K562 (cell line): ENCODE data around the gene ASGR2. TPM values are rescaled to one million over a fixed set of nuclear protein-coding genes. Genes with fewer than 3 reads are reported as not detected.

ENCODE experiments used
- ATAC-seq: fragments of 200-7000 bp; cut with Tn5 transposase; 3 replicates; pipeline ENCODE4 v1.9.1; 2020; ENCODE audit warnings: moderate library complexity
- BruUV-seq: library from RNA; stranded (reverse); fragments of 400-500 nt; replicated peaks from 2 replicates; lab custom pipeline; 2021; lab: Mats Ljungman, UMichigan
- CTCF ChIA-PET: fragments of 300-600 bp; formaldehyde crosslinking; extraction: SDS; loops from one replicate; lab custom pipeline; 2021; ENCODE audit warnings: low intra/inter-chr PET ratio; lab: Yijun Ruan, JAX
- POLR2A ChIA-PET: fragments of 300-600, 350-650 bp; sonication (Branson Sonifier 250); formaldehyde crosslinking; extraction: SDS; loops from one replicate; lab custom pipeline; 2021; ENCODE audit warnings: antibody characterized with exemption, inconsistent platforms; lab: Yijun Ruan, JAX
- DNase-seq, 4 experiments: peaks; one replicate each; pipeline versions ENCODE4 v3.0.0 to v3.0.0-alpha.2; 2011 to 2018; ENCODE audit warnings: low spot score in 3 of 4, mixed read lengths in 3 of 4; ENCODE audit errors: extremely low read depth in 1 of 4
- FAIRE-seq: peaks from 2 replicates; lab custom pipeline; 2011; peaks lifted over from hg19 to GRCh38; lab: Jason Lieb, UNC
- H2AFZ ChIP-seq: 2 replicates; pipeline ENCODE4 v1.6.0; 2011; ENCODE audit warnings: low read depth, low read length, control low read depth, inconsistent platforms
- H3K27ac ChIP-seq: fragments of 200-600 bp; 3 replicates; pipeline ENCODE4 v1.8.0; 2011; ENCODE audit warnings: low read depth, mild to moderate bottlenecking, control low read depth, inconsistent platforms, low read length, moderate library complexity, mixed read lengths; ENCODE audit errors: extremely low read depth
- H3K27me3 ChIP-seq, 2 experiments: fragments of 300-600 bp in 1 of 2; 2 replicates in 1 of 2; 3 replicates in 1 of 2; pipeline versions ENCODE4 v1.6.0 to v1.8.0; 2011; ENCODE audit warnings: inconsistent platforms in 2 of 2, low read length in 2 of 2, mild to moderate bottlenecking in 1 of 2, mixed read lengths in 1 of 2, moderate library complexity in 1 of 2; ENCODE audit not compliant: control insufficient read depth in 2 of 2, insufficient read depth in 2 of 2
- H3K36me3 ChIP-seq: fragments of 300-600 bp; 3 replicates; pipeline ENCODE4 v1.8.0; 2011; ENCODE audit warnings: mild to moderate bottlenecking, low read length, inconsistent platforms; ENCODE audit not compliant: control insufficient read depth, insufficient read depth
- H3K4me1 ChIP-seq, 2 experiments: fragments of 200-600 bp in 1 of 2; replicated peaks in 1 of 2; 2 replicates in 1 of 2; 3 replicates in 1 of 2; pipeline versions ENCODE4 v1.5.1 to v1.8.0; 2011; ENCODE audit warnings: inconsistent platforms in 2 of 2, low read length in 2 of 2, mild to moderate bottlenecking in 1 of 2, mixed read lengths in 1 of 2, moderate library complexity in 1 of 2; ENCODE audit not compliant: control insufficient read depth in 2 of 2, insufficient read depth in 2 of 2
- H3K4me2 ChIP-seq: 2 replicates; pipeline ENCODE4 v1.6.1; 2011; ENCODE audit warnings: low read length, control low read depth, inconsistent platforms, mixed read lengths; ENCODE audit not compliant: insufficient read depth
- H3K4me3 ChIP-seq: fragments of 200-600 bp; sonication (generic), shearing (Covaris generic); 2 replicates; pipeline ENCODE4 v1.5.1; 2016; ENCODE audit warnings: control low read depth, inconsistent platforms
- H3K79me2 ChIP-seq: fragments of 200-600 bp; 3 replicates; pipeline ENCODE4 v1.8.0; 2011; ENCODE audit warnings: low read length, inconsistent platforms; ENCODE audit not compliant: control insufficient read depth, insufficient read depth
- H3K9ac ChIP-seq, 2 experiments: 2 replicates each; pipeline versions ENCODE4 v1.6.0 to v1.6.1; 2011; ENCODE audit warnings: low read depth in 2 of 2, low read length in 2 of 2, control low read depth in 1 of 2, inconsistent platforms in 1 of 2, mild to moderate bottlenecking in 1 of 2, mixed read lengths in 1 of 2; ENCODE audit not compliant: insufficient read depth in 1 of 2
- H3K9me1 ChIP-seq: one replicate; pipeline ENCODE4 v1.6.0; 2011; ENCODE audit warnings: inconsistent platforms, mild to moderate bottlenecking, low read length, moderate library complexity; ENCODE audit not compliant: control insufficient read depth, insufficient read depth
- H3K9me3 ChIP-seq: replicated peaks from 2 replicates; pipeline ENCODE4 v1.5.1; 2011; ENCODE audit warnings: low read depth, low read length, inconsistent platforms; ENCODE audit not compliant: control insufficient read depth, insufficient read depth
- H4K20me1 ChIP-seq: replicated peaks from 2 replicates; pipeline ENCODE4 v1.6.1; 2011; ENCODE audit warnings: low read length, inconsistent platforms, mixed read lengths; ENCODE audit not compliant: control insufficient read depth, insufficient read depth
- C11orf30 ChIP-seq: fragments of 450-650 bp; IDR thresholded peaks from 2 replicates; pipeline ENCODE4 v1.6.1; 2016; ENCODE audit warnings: low read depth, mild to moderate bottlenecking
- CEBPB ChIP-seq: fragments of 450-650 bp; IDR thresholded peaks from 2 replicates; pipeline ENCODE4 v1.6.1; 2016; ENCODE audit warnings: missing genetic modification characterization, missing compliant biosample characterization
- CEBPG ChIP-seq, 3 experiments: fragments of 200-800 bp in 1 of 3; sonication (Bioruptor generic) in 1 of 3; sonication (generic) in 1 of 3; formaldehyde crosslinking in 1 of 3; IDR thresholded peaks in 2 of 3; conservative IDR thresholded peaks in 1 of 3; 2 replicates each; pipeline versions ENCODE4 v1.6.1 to v1.8.0; 2016 to 2022; ENCODE audit warnings: missing compliant biosample characterization in 2 of 3, missing genetic modification characterization in 2 of 3, mild to moderate bottlenecking in 1 of 3, missing genetic modification reagents in 1 of 3
- CREM ChIP-seq: IDR thresholded peaks from 2 replicates; pipeline ENCODE4 v1.6.1; 2014; ENCODE audit warnings: antibody characterized with exemption, low read depth
- DMBX1 ChIP-seq: fragments of 250-450 bp; sonication (Bioruptor Pico); IDR thresholded peaks from 2 replicates; pipeline ENCODE4 v1.8.0; 2022; ENCODE audit warnings: inconsistent platforms, mild to moderate bottlenecking, moderate library complexity, borderline replicate concordance
- FOXA3 ChIP-seq, 2 experiments: fragments of 450-650 bp in 1 of 2; sonication (generic) in 1 of 2; formaldehyde crosslinking; IDR thresholded peaks in 1 of 2; conservative IDR thresholded peaks in 1 of 2; 2 replicates each; pipeline versions ENCODE4 v1.4.0 to v1.8.0; 2020 to 2022; ENCODE audit warnings: mild to moderate bottlenecking in 2 of 2, missing genetic modification reagents in 1 of 2
- MAFG ChIP-seq: fragments of 450-650 bp; conservative IDR thresholded peaks from 2 replicates; pipeline ENCODE4 v1.6.1; 2016; ENCODE audit warnings: missing genetic modification characterization, missing compliant biosample characterization
- NFE2 ChIP-seq: IDR thresholded peaks from 2 replicates; pipeline ENCODE4 v1.6.1; 2014; ENCODE audit warnings: antibody characterized with exemption, low read depth
- PCBP2 ChIP-seq: fragments of 200-400 bp; formaldehyde crosslinking; IDR thresholded peaks from 2 replicates; pipeline ENCODE4 v1.6.1; 2018; ENCODE audit warnings: low read length, low read depth, mild to moderate bottlenecking, moderate library complexity; ENCODE audit not compliant: poor library complexity, severe bottlenecking
- SMAD4 ChIP-seq: fragments of 250-450 bp; sonication (Bioruptor Pico); conservative IDR thresholded peaks from 2 replicates; pipeline ENCODE4 v1.8.0; 2021; ENCODE audit warnings: inconsistent platforms, mild to moderate bottlenecking, moderate library complexity
- TGIF2 ChIP-seq: sonication (generic); formaldehyde crosslinking; IDR thresholded peaks from 2 replicates; pipeline ENCODE4 v1.8.1; 2022; ENCODE audit warnings: mild to moderate bottlenecking, missing genetic modification reagents, moderate library complexity
- ZBTB40 ChIP-seq, 2 experiments: fragments of 450-650 bp in 1 of 2; sonication (generic) in 1 of 2; formaldehyde crosslinking in 1 of 2; IDR thresholded peaks; 2 replicates each; pipeline versions ENCODE4 v1.7.1 to v1.9.0; 2016 to 2022; ENCODE audit warnings: inconsistent platforms in 1 of 2, mild to moderate bottlenecking in 1 of 2, missing genetic modification reagents in 1 of 2
- ZNF12 ChIP-seq: sonication (generic); formaldehyde crosslinking; IDR thresholded peaks from 2 replicates; pipeline ENCODE4 v1.4.0; 2020; ENCODE audit warnings: mild to moderate bottlenecking, missing genetic modification reagents
- ZNF316 ChIP-seq: fragments of 450-650 bp; IDR thresholded peaks from 2 replicates; pipeline ENCODE4 v1.6.1; 2016
- WGBS: fragments of 100-300 bp; shearing (Covaris generic); methylation state at CpG from one replicate; pipeline ENCODE4 v1.1.6; 2016; ENCODE audit warnings: low coverage, mixed read lengths; ENCODE audit not compliant: insufficient coverage; ENCODE audit errors: missing lambda C conversion rate; 5-methylcytosine and 5-hydroxymethylcytosine counted together
- in situ Hi-C: fragments of 300-500 bp; cut with MboI; formaldehyde crosslinking; loops from 4 replicates; pipeline ENCODE4 v1.15.0; 2018; ENCODE audit warnings: inconsistent platforms, mixed read lengths
- intact Hi-C: fragments of 100-400 bp; cut with micrococcal nuclease; formaldehyde crosslinking; loops from 2 replicates; pipeline ENCODE4 v1.14.2; 2022
- polyA plus RNA-seq, 8 experiments: library from polyadenylated mRNA; depleted of rRNA in 4 of 8; stranded (reverse) in 5 of 8; unstranded in 3 of 8; fragments of >200 nt; fragmentation: Nextera tagmentation in 2 of 8; fragmentation: Illumina TruSeq in 1 of 8; extraction: Ambion mirVana in 2 of 8; extraction: Trizol in 1 of 8; gene quantifications; 2 replicates each; pipeline versions ENCODE4 v1.2.1 to v1.2.3, GENCODE V29; 2011 to 2014; ENCODE audit warnings: inconsistent platforms in 1 of 8, missing spikeins in 1 of 8
- total RNA-seq, 7 experiments: library from RNA; depleted of rRNA in 6 of 7; stranded (reverse); fragments of >200 nt in 6 of 7; fragmentation: Illumina TruSeq in 2 of 7; extraction: Trizol in 2 of 7; gene quantifications; 2 replicates each; pipeline versions ENCODE4 v1.2.1 to v1.2.3, GENCODE V29; 2011 to 2021; ENCODE audit warnings: low replicate concordance in 1 of 7

Gene ASGR2
- total and polyA plus RNA-seq, 9 of the 15 experiments (the other 6 are each of a cell fraction or from before 2014, with no cell fraction given), result not detected

GRCh38 chr17:7097940-7098339 lies 16.7 kb downstream of the ASGR2 start:
- no peaks in the 10 kb centered on the region for H3K79me2 ChIP-seq
- 4% methylated on average over 5 of the region's 5 CpGs for WGBS
- no peaks in the 10 kb centered on the region; the same call in 1 of the 2 replicates for H4K20me1 ChIP-seq
- no peak overlapping the region for H3K4me2 ChIP-seq
- CTCF ChIA-PET, result no interaction called here
- H3K27ac ChIP-seq, result no peak overlapping the region
- POLR2A ChIA-PET, result no interaction called here
- in situ Hi-C loops, result no loop called here
- intact Hi-C loops, result no loop called here
- no TSS peak for BruUV-seq
- FAIRE-seq (no peak), DNase-seq (no peak), ATAC-seq (no peak)
- no peaks in the 10 kb centered on the region; a peak in 1 of 5 replicates for H3K4me1 ChIP-seq
- no peaks in the 10 kb centered on the region for H3K36me3 ChIP-seq
- H3K4me3 ChIP-seq, result no peak overlapping the region
- H3K9ac ChIP-seq, result no peak overlapping the region
- H2AFZ ChIP-seq, result no peak overlapping the region
- peaks cover 28 to 56% of the 10 kb centered on the region in 2 experiments; a peak in 4 of 5 replicates for H3K27me3 ChIP-seq
- H3K9me3 ChIP-seq, result no peaks in the 10 kb centered on the region
- no peaks in the 10 kb centered on the region for H3K9me1 ChIP-seq
- TF ChIP-seq TGIF2 (CRISPR knock-in tag), result no peak
- TF ChIP-seq CEBPB (tag), result peak; percentile 77
- TF ChIP-seq CEBPG (CRISPR knock-in tag; IDR thresholded peaks at IDR 0.05), result no peak
- TF ChIP-seq CEBPG (tag; conservative IDR thresholded peaks at IDR 0.05 in 1 of 2, IDR thresholded peaks at IDR 0.05 in 1 of 2), result peak; percentile 63 to 77
- peak in 1 of 2 experiments; percentile 66; a peak in 2 of 4 replicates for TF ChIP-seq FOXA3 (CRISPR knock-in tag; conservative IDR thresholded peaks at IDR 0.05 in 1 of 2, IDR thresholded peaks at IDR 0.05 in 1 of 2)
- no peak for TF ChIP-seq ZBTB40 (IDR thresholded peaks at IDR 0.05)
- TF ChIP-seq ZBTB40 (CRISPR knock-in tag; IDR thresholded peaks at IDR 0.05), result no peak
- no peak for TF ChIP-seq SMAD4 (CRISPR knock-in tag)
- peak; percentile 68 for TF ChIP-seq ZNF316
- TF ChIP-seq PCBP2, result no peak
- TF ChIP-seq MAFG (tag), result peak; percentile 39; the same call in 1 of the 2 replicates
- no peak for TF ChIP-seq CREM
- TF ChIP-seq ZNF12 (CRISPR knock-in tag), result no peak
- peak; percentile 43; the same call in 1 of the 2 replicates for TF ChIP-seq NFE2
- peak; percentile 44; the same call in 1 of the 2 replicates for TF ChIP-seq C11orf30
- TF ChIP-seq DMBX1 (CRISPR knock-in tag), result no peak
